Fibroblast of lung (primary cell): ENCODE measurements around the gene MYOD1. TPM values are rescaled to one million over a fixed set of nuclear protein-coding genes. Genes with fewer than 3 reads are reported as not detected.
A peak's percentile ranks its signal among the peaks of the same experiment; 100 is the strongest.

Source experiments
- DNase-seq, 2 donors: peaks; one replicate each; pipeline versions ENCODE4 v3.0.0 to v3.0.0-alpha.2; 2010; ENCODE audit warnings: low read depth in 2 of 2
- H2AFZ ChIP-seq: 2 replicates; pipeline ENCODE4 v1.5.1; 2012; ENCODE audit warnings: low read length, control low read depth, inconsistent platforms
- H3K27ac ChIP-seq: 2 replicates; pipeline ENCODE4 v1.5.1; 2011; ENCODE audit warnings: low read length, control low read depth; ENCODE audit not compliant: insufficient read depth
- H3K27me3 ChIP-seq: 2 replicates; pipeline ENCODE4 v1.5.1; 2011; ENCODE audit warnings: mild to moderate bottlenecking, low read length; ENCODE audit not compliant: control insufficient read depth, insufficient read depth
- H3K36me3 ChIP-seq: 2 replicates; pipeline ENCODE4 v1.5.1; 2011; ENCODE audit warnings: low read length; ENCODE audit not compliant: control insufficient read depth, insufficient read depth
- H3K4me1 ChIP-seq: 2 replicates; pipeline ENCODE4 v1.5.1; 2011; ENCODE audit warnings: low read length; ENCODE audit not compliant: control insufficient read depth, insufficient read depth; ENCODE audit errors: extremely low read depth
- H3K4me2 ChIP-seq: 2 replicates; pipeline ENCODE4 v1.5.1; 2011; ENCODE audit warnings: low read length, control low read depth; ENCODE audit not compliant: insufficient read depth; ENCODE audit errors: extremely low read depth
- H3K4me3 ChIP-seq, 4 experiments: fragments of 200-600 bp in 1 of 4; sonication (generic) in 1 of 4; replicated peaks in 1 of 4; 2 replicates each; pipeline ENCODE4 v1.5.1; 2011 to 2016; ENCODE audit warnings: low read length in 4 of 4, low read depth in 3 of 4, mild to moderate bottlenecking in 3 of 4, control low read depth in 2 of 4, inconsistent platforms in 1 of 4, mixed read lengths in 1 of 4; ENCODE audit not compliant: insufficient read depth in 1 of 4; ENCODE audit errors: control extremely low read depth in 1 of 4
- H3K79me2 ChIP-seq: 2 replicates; pipeline ENCODE4 v1.5.1; 2012; ENCODE audit warnings: mild to moderate bottlenecking, low read length, inconsistent platforms; ENCODE audit not compliant: control insufficient read depth, insufficient read depth
- H3K9ac ChIP-seq: 2 replicates; pipeline ENCODE4 v1.5.1; 2011; ENCODE audit warnings: mild to moderate bottlenecking, low read length, control low read depth; ENCODE audit not compliant: insufficient read depth
- H3K9me3 ChIP-seq: 2 replicates; pipeline ENCODE4 v1.5.1; 2012; ENCODE audit warnings: low read depth, low read length; ENCODE audit not compliant: control insufficient read depth, insufficient read depth
- H4K20me1 ChIP-seq: 2 replicates; pipeline ENCODE4 v1.5.1; 2011; ENCODE audit warnings: low read length; ENCODE audit not compliant: control insufficient read depth, insufficient read depth; ENCODE audit errors: extremely low read depth
- EZH2 ChIP-seq: IDR thresholded peaks from 2 replicates; pipeline ENCODE4 v1.5.1; 2012; ENCODE audit warnings: low read length, control low read depth, mild to moderate bottlenecking; ENCODE audit errors: missing control alignments
- polyA plus RNA-seq, 2 donors: library from polyadenylated mRNA; depleted of rRNA in 1 of 2; stranded (reverse) in 1 of 2; unstranded in 1 of 2; fragments of >200 nt; gene quantifications; 2 replicates each; pipeline ENCODE4 v1.2.1, GENCODE V29; 2011 to 2012; ENCODE audit warnings: missing spikeins in 1 of 2
- total RNA-seq: library from RNA; depleted of rRNA; stranded (reverse); fragments of >200 nt; gene quantifications from 2 replicates; pipeline ENCODE4 v1.2.1, GENCODE V29; 2014
- TF ChIP-seq, protein P1 (sequence below), 2 donors: IDR thresholded peaks in 1 of 2; conservative IDR thresholded peaks in 1 of 2; 1 replicate in 1 of 2; 2 replicates in 1 of 2; pipeline ENCODE4 v1.5.1; 2011 to 2012; ENCODE audit warnings: low read length in 2 of 2, control low read depth in 1 of 2, inconsistent platforms in 1 of 2, low read depth in 1 of 2, mild to moderate bottlenecking in 1 of 2

The MYOD1 gene
- total and polyA plus RNA-seq, 2 donors (not counting 1 experiment from before 2014, with no cell fraction given) = not detected

DNA sequence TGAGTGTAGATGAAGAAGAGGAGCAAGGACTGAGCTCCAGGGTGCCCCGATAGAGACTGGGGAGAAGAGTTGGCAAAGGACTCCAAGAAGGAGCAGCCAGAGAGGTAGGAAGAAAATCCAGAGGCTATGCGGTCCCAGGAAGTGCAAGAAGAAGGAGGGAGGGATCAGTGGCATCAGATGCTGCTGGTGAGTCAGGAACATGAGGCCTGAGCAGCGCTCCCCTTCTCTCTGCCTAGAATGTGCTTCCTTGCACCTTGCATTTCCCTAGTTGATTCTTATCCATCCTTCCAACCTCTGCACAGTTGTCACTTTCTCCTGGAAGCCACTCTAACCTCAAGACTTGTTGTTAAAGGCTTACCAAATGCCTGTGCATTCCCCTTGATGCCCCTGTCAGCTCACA lies 36.5 kb downstream of the MYOD1 start:
- Histone ChIP-seq H3K4me2 (no peak overlapping the region), H3K36me3 (no peaks in the 10 kb centered on the region)
- DNase-seq = no peak

GRCh38 chr11:17760102-17761029 lies 41.0 kb downstream of the MYOD1 start:
- no peaks in the 10 kb centered on the region for H3K36me3 ChIP-seq
- H2AFZ ChIP-seq = no peak overlapping the region
- TF ChIP-seq, protein P1, sequence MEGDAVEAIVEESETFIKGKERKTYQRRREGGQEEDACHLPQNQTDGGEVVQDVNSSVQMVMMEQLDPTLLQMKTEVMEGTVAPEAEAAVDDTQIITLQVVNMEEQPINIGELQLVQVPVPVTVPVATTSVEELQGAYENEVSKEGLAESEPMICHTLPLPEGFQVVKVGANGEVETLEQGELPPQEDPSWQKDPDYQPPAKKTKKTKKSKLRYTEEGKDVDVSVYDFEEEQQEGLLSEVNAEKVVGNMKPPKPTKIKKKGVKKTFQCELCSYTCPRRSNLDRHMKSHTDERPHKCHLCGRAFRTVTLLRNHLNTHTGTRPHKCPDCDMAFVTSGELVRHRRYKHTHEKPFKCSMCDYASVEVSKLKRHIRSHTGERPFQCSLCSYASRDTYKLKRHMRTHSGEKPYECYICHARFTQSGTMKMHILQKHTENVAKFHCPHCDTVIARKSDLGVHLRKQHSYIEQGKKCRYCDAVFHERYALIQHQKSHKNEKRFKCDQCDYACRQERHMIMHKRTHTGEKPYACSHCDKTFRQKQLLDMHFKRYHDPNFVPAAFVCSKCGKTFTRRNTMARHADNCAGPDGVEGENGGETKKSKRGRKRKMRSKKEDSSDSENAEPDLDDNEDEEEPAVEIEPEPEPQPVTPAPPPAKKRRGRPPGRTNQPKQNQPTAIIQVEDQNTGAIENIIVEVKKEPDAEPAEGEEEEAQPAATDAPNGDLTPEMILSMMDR (conservative IDR thresholded peaks at IDR 0.05 in 1 of 2, IDR thresholded peaks at IDR 0.05 in 1 of 2; ENCODE audit: low read depth in 1 of 2, low read length in 2 of 2) = peak; percentile 65 to 69
- TF ChIP-seq EZH2 = no peak
- H3K4me1 ChIP-seq = no peaks in the 10 kb centered on the region
- H4K20me1 ChIP-seq = no peaks in the 10 kb centered on the region
- H3K9me3 ChIP-seq = no peaks in the 10 kb centered on the region
- no peak overlapping the region for H3K9ac ChIP-seq
- no peak overlapping the region for H3K27ac ChIP-seq
- no peak overlapping the region for H3K4me2 ChIP-seq
- H3K79me2 ChIP-seq = no peaks in the 10 kb centered on the region
- peak; percentile 22 to 42 for DNase-seq
- H3K4me3 ChIP-seq = no peak overlapping the region
- H3K27me3 ChIP-seq = peaks cover 2% of the 10 kb centered on the region

More for the DNA sequence above, 36.5 kb downstream of the MYOD1 start:
- no peak overlapping the region for H3K9ac ChIP-seq
- no peaks in the 10 kb centered on the region for H4K20me1 ChIP-seq
- peaks cover 6% of the 10 kb centered on the region for H3K27me3 ChIP-seq
- H3K4me1 ChIP-seq = no peaks in the 10 kb centered on the region
- no peak overlapping the region for H2AFZ ChIP-seq
- H3K27ac ChIP-seq = no peak overlapping the region
- H3K4me3 ChIP-seq = no peak overlapping the region
- H3K9me3 ChIP-seq = no peaks in the 10 kb centered on the region
- no peaks in the 10 kb centered on the region for H3K79me2 ChIP-seq
- TF ChIP-seq EZH2 = no peak
- TF ChIP-seq, protein P1 (conservative IDR thresholded peaks at IDR 0.05 in 1 of 2, IDR thresholded peaks at IDR 0.05 in 1 of 2; ENCODE audit: low read depth in 1 of 2, low read length in 2 of 2) = no peak

DNA sequence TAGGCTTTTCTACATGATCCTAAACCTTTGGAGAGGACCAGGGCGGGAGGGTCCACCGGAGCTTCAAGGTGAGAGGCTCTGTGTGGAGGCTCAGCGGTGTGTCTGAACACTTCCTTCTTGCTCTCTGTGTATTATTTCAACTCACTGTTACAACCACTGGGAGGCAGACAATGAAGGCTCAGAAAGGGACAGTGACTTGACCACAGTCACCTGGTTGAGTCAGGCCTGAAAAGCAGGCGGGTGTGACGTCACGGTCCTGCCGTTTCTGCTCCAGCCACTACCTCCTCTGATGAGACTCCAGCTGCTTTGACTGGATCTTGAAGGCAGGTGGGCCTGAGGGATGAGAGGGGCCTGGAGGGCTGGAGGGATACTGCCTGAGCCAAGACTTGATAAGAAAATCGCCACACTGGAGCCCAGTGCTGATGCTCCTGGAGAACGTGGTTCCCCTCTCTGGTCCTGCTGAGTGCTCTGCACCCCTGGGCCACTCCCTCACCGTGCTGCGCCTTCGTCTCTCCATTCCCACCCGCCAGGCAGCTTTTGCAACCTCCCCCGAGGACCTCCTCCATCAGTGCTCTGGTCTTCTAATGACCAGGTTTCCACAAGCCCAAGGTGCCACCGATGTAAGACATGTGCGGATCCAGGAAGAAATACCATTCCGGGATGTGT lies 43.1 kb downstream of the MYOD1 start:
- no peak overlapping the region for H2AFZ ChIP-seq
- no peaks in the 10 kb centered on the region for H3K79me2 ChIP-seq
- no peak overlapping the region for H3K27ac ChIP-seq
- no peaks in the 10 kb centered on the region for H3K36me3 ChIP-seq
- H3K9ac ChIP-seq = no peak overlapping the region
- DNase-seq = no peak
- no peak for TF ChIP-seq EZH2
- TF ChIP-seq, protein P1 (conservative IDR thresholded peaks at IDR 0.05 in 1 of 2, IDR thresholded peaks at IDR 0.05 in 1 of 2; ENCODE audit: low read depth in 1 of 2, low read length in 2 of 2) = no peak
- H4K20me1 ChIP-seq = no peaks in the 10 kb centered on the region
- no peak overlapping the region for H3K4me2 ChIP-seq
- no peaks in the 10 kb centered on the region for H3K9me3 ChIP-seq
- H3K27me3 ChIP-seq = no peaks in the 10 kb centered on the region
- H3K4me1 ChIP-seq = no peaks in the 10 kb centered on the region
- H3K4me3 ChIP-seq = no peak overlapping the region
